ENCODE data around the gene KLKB1. TPM values are rescaled to one million over a fixed set of nuclear protein-coding genes. Genes with fewer than 3 reads are reported as not detected.

KLKB1 gene
- total RNA-seq = 1 to 10 TPM in 2 of 3 donors, under 1 TPM in 1; 0.95 to 3.1 (median 1.6) TPM
- total RNA-seq (2013) = 1.6 TPM

DNA sequence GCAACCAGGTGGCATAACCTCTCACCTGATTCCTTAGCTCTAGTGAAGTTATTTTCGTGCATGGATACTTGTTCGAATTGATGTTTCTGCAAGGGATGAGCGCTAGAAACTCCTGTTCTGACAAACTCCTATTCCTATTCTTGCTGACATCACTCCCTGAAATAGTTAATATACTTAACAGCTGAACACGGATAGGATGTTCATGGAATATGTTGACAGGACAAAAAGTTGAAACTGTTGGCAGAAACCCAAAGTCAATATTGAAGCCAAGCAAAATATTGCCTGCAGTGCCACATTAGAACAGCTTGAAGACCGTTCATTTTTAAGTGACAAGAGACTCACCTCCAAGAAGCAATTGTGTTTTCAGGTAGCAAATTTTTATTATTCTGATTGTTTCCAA lies at the start of gene KLKB1:
Gene KLKB1, plus strand, starts transcription at position 287 of the 400 bp plus-strand sequence. CDS start 689 bp downstream, outside the sequence.
- Mint-ChIP-seq H3K36me3 (peaks cover 20% of the 10 kb centered on the region), H3K4me1 (no peaks in the 10 kb centered on the region), H3K27me3 (ENCODE audit: low read depth in 2 of 2) (peaks cover 0 to 3% of the 10 kb centered on the region in 2 donors), H3K4me3 (no peak within 1 kb of the TSS), H3K27ac (no peak within 1 kb of the TSS), H3K9me3 (peaks cover 8 to 10% of the 10 kb centered on the region in 2 donors)
- Histone ChIP-seq H3K4me1 (ENCODE audit: control insufficient read depth, insufficient read depth, low read length) (no peaks in the 10 kb centered on the region), H3K27ac (ENCODE audit: low read length) (no peak within 1 kb of the TSS), H3K9me3 (ENCODE audit: control insufficient read depth, insufficient read depth, low read length) (peaks cover 18% of the 10 kb centered on the region), H3K36me3 (ENCODE audit: control insufficient read depth, insufficient read depth, low read length) (no peaks in the 10 kb centered on the region), H3K4me3 (ENCODE audit: low read length) (no peak within 1 kb of the TSS), H3K27me3 (ENCODE audit: control insufficient read depth, insufficient read depth, low read length) (no peaks in the 10 kb centered on the region)
- 94% methylated on average over 5 of the region's 5 CpGs for WGBS (ENCODE audit: insufficient coverage)
- no peak for DNase-seq
- intact Hi-C loops (cut with micrococcal nuclease) = no loop called here
- TF ChIP-seq, protein P1, sequence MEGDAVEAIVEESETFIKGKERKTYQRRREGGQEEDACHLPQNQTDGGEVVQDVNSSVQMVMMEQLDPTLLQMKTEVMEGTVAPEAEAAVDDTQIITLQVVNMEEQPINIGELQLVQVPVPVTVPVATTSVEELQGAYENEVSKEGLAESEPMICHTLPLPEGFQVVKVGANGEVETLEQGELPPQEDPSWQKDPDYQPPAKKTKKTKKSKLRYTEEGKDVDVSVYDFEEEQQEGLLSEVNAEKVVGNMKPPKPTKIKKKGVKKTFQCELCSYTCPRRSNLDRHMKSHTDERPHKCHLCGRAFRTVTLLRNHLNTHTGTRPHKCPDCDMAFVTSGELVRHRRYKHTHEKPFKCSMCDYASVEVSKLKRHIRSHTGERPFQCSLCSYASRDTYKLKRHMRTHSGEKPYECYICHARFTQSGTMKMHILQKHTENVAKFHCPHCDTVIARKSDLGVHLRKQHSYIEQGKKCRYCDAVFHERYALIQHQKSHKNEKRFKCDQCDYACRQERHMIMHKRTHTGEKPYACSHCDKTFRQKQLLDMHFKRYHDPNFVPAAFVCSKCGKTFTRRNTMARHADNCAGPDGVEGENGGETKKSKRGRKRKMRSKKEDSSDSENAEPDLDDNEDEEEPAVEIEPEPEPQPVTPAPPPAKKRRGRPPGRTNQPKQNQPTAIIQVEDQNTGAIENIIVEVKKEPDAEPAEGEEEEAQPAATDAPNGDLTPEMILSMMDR (IDR thresholded peaks at IDR 0.05) = no peak
- ATAC-seq = no peak

DNA sequence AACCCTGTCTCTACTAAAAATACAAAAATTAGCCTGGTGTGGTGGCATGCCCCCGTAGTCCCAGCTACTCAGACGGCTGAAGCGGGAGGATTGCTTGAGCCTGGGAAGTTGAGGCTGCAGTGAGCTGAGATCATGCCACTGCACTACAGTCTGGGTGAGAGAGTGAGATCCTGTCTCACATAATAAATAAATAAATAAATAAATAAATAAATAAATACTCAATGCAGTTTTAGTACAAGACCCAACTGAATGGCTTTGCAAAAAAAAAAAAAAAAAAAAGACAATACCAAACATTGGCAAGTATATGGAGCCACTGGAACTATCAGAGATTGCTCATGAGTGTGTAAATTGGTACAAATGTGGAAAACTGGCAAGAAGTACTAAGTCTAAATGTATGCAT lies 39.2 kb upstream of the KLKB1 start:
- peaks cover 17% of the 10 kb centered on the region for H3K4me1 ChIP-seq (ENCODE audit: control insufficient read depth, insufficient read depth, low read length)
- Mint-ChIP-seq H3K4me3 (no peak overlapping the region), H3K36me3 (no peaks in the 10 kb centered on the region), H3K27ac (no peak overlapping the region), H3K27me3 (ENCODE audit: low read depth in 2 of 2) (peaks cover 23 to 26% of the 10 kb centered on the region in 2 donors), H3K4me1 (peaks cover 21 to 26% of the 10 kb centered on the region in 2 donors), H3K9me3 (no peaks in the 10 kb centered on the region)
- H3K27me3 ChIP-seq (ENCODE audit: control insufficient read depth, insufficient read depth, low read length) = no peaks in the 10 kb centered on the region
- intact Hi-C loops (cut with micrococcal nuclease) = no loop called here
- no peak overlapping the region for H3K4me3 ChIP-seq (ENCODE audit: low read length)
- no peaks in the 10 kb centered on the region for H3K36me3 ChIP-seq (ENCODE audit: control insufficient read depth, insufficient read depth, low read length)
- H3K27ac ChIP-seq (ENCODE audit: low read length) = no peak overlapping the region
- TF ChIP-seq, protein P1 (IDR thresholded peaks at IDR 0.05) = no peak
- DNase-seq (no peak), ATAC-seq (no peak)
- H3K9me3 ChIP-seq (ENCODE audit: control insufficient read depth, insufficient read depth, low read length) = no peaks in the 10 kb centered on the region
- WGBS (ENCODE audit: insufficient coverage) = 75% methylated on average over 2 of the region's 3 CpGs

DNA sequence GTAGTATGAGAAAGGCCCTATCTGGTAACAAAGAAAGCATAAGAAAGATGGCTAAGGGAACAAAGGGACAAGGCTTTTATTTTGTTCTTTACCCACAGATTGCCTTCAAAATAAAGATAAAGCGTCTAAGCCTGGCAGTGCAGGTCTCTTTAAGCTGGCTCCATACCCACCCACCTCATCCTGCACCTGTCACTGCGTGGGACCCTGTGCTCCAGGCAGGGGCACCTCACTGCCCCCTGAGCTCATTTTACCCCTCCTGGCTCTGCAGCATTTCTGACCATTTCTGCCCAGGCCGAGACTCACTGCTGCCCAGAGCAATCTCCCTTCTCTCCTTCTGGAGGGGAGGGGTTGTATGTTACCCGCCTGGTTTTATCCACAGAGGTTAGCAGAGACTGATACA lies 37.7 kb upstream of the KLKB1 start:
- H3K9me3 ChIP-seq (ENCODE audit: control insufficient read depth, insufficient read depth, low read length) = no peaks in the 10 kb centered on the region
- Mint-ChIP-seq H3K9me3 (no peaks in the 10 kb centered on the region), H3K36me3 (no peaks in the 10 kb centered on the region), H3K4me1 (peaks cover 24 to 34% of the 10 kb centered on the region in 2 donors), H3K27me3 (ENCODE audit: low read depth in 2 of 2) (peaks cover 10 to 13% of the 10 kb centered on the region in 2 donors), H3K4me3 (peak overlapping the region; percentile 86), H3K27ac (peak overlapping the region; percentile 90 to 93)
- no peak overlapping the region for H3K4me3 ChIP-seq (ENCODE audit: low read length)
- WGBS (ENCODE audit: insufficient coverage) = 81% methylated on average over 2 of the region's 4 CpGs
- H3K27ac ChIP-seq (ENCODE audit: low read length) = peak overlapping the region; percentile 95
- DNase-seq (no peak), ATAC-seq (no peak)
- TF ChIP-seq, protein P1 (IDR thresholded peaks at IDR 0.05) = no peak
- H3K27me3 ChIP-seq (ENCODE audit: control insufficient read depth, insufficient read depth, low read length) = no peaks in the 10 kb centered on the region
- no peaks in the 10 kb centered on the region for H3K36me3 ChIP-seq (ENCODE audit: control insufficient read depth, insufficient read depth, low read length)
- intact Hi-C loops (cut with micrococcal nuclease) = loop anchor here (5.0 kb wide), 1 partner anchor 122 kb away; the partner anchor contains the start of gene TLR3
- peaks cover 17% of the 10 kb centered on the region for H3K4me1 ChIP-seq (ENCODE audit: control insufficient read depth, insufficient read depth, low read length)

Measured in natural killer cell (primary cell).